B cell (primary cell): ENCODE measurements around the gene GPI. TPM values are rescaled to one million over a fixed set of nuclear protein-coding genes. Genes with fewer than 3 reads are reported as not detected.

Source experiments
- ATAC-seq: fragments of 200-7000 bp; cut with Tn5 transposase; one replicate; pipeline ENCODE4 v1.10.0; 2021; ENCODE audit warnings: low read depth, mild to moderate bottlenecking, moderate number of reproducible peaks, moderate library complexity
- CTCF ChIA-PET: fragments of 350-600 bp; sonication (Branson Sonifier 250); formaldehyde crosslinking; loops from one replicate; lab custom pipeline; 2021; ENCODE audit warnings: antibody characterized with exemption, inconsistent platforms; lab: Charles Lee
- POLR2A ChIA-PET: fragments of 350-600 bp; sonication (Branson Sonifier 250); formaldehyde crosslinking; loops from one replicate; lab custom pipeline; 2021; ENCODE audit warnings: antibody characterized with exemption; lab: Charles Lee
- DNase-seq: peaks from one replicate; pipeline ENCODE4 v3.0.0; 2013
- H2AFZ ChIP-seq: 2 replicates; pipeline ENCODE4 v1.6.1; 2012; ENCODE audit warnings: mild to moderate bottlenecking, low read depth, low read length; ENCODE audit not compliant: insufficient read depth, poor library complexity, severe bottlenecking
- H3K27ac ChIP-seq, 2 donors: 1 replicate in 1 of 2; 2 replicates in 1 of 2; pipeline ENCODE4 v1.5.1; 2012 to 2013; ENCODE audit warnings: low read length in 2 of 2, mild to moderate bottlenecking in 2 of 2, moderate library complexity in 1 of 2
- H3K27me3 ChIP-seq, 4 experiments: fragments of 200-600 bp in 1 of 4; sonication (generic) in 1 of 4; replicated peaks in 1 of 4; 1 replicate in 2 of 4; 2 replicates in 2 of 4; pipeline versions ENCODE4 v1.6.1 to v1.7.0; 2013 to 2016; ENCODE audit warnings: low read length in 3 of 4, mild to moderate bottlenecking in 2 of 4, mixed read lengths in 1 of 4, moderate library complexity in 1 of 4; ENCODE audit not compliant: insufficient read depth in 4 of 4, control insufficient read depth in 3 of 4; ENCODE audit errors: control extremely low read depth in 1 of 4
- H3K36me3 ChIP-seq, 2 experiments: replicated peaks in 1 of 2; 1 replicate in 1 of 2; 2 replicates in 1 of 2; pipeline versions ENCODE4 v1.6.1 to v1.7.1; 2013; ENCODE audit warnings: low read length in 1 of 2; ENCODE audit not compliant: insufficient read depth in 2 of 2, control insufficient read depth in 1 of 2; ENCODE audit errors: control extremely low read depth in 1 of 2, extremely low read depth in 1 of 2
- H3K4me1 ChIP-seq, 2 donors: fragments of 200-600 bp in 1 of 2; sonication (generic) in 1 of 2; 1 replicate in 1 of 2; 2 replicates in 1 of 2; pipeline versions ENCODE4 v1.5.1 to v1.6.1; 2013 to 2017; ENCODE audit warnings: low read length in 2 of 2; ENCODE audit not compliant: control insufficient read depth in 2 of 2, insufficient read depth in 2 of 2
- H3K4me2 ChIP-seq: replicated peaks from 2 replicates; pipeline ENCODE3; 2012; ENCODE audit warnings: mild to moderate bottlenecking, low read depth, low read length; ENCODE audit not compliant: poor library complexity, severe bottlenecking
- H3K4me3 ChIP-seq, 5 experiments: fragments of 200-600 bp in 1 of 5; sonication (generic) in 1 of 5; 1 replicate in 3 of 5; 2 replicates in 2 of 5; pipeline versions ENCODE4 v1.5.1 to v1.7.0; 2011 to 2016; ENCODE audit warnings: low read length in 4 of 5, mild to moderate bottlenecking in 4 of 5, low read depth in 2 of 5, control low read depth in 1 of 5, moderate library complexity in 1 of 5; ENCODE audit not compliant: insufficient read depth in 1 of 5; ENCODE audit errors: control extremely low read depth in 1 of 5, extremely low read depth in 1 of 5
- H3K79me2 ChIP-seq: fragments of 200-600 bp; sonication (generic); one replicate; pipeline ENCODE4 v1.6.0; 2016; ENCODE audit warnings: low read length; ENCODE audit not compliant: control insufficient read depth, insufficient read depth
- H3K9ac ChIP-seq: fragments of 200-600 bp; sonication (generic); 2 replicates; pipeline ENCODE4 v1.6.1; 2017; ENCODE audit warnings: mild to moderate bottlenecking, low read length, moderate library complexity
- H3K9me3 ChIP-seq, 3 donors: one replicate each; pipeline versions ENCODE4 v1.6.1 to v1.7.1; 2013; ENCODE audit warnings: low read length in 2 of 3; ENCODE audit not compliant: control insufficient read depth in 2 of 3, insufficient read depth in 1 of 3; ENCODE audit errors: control extremely low read depth in 1 of 3
- H4K20me1 ChIP-seq: 2 replicates; pipeline ENCODE4 v1.6.0; 2012; ENCODE audit warnings: mild to moderate bottlenecking, low read length; ENCODE audit not compliant: insufficient read depth, control insufficient read depth, poor library complexity, severe bottlenecking
- H3K27ac Mint-ChIP-seq: one replicate; pipeline ENCODE4 v1.8.0; 2021; ENCODE audit warnings: mixed read lengths
- H3K27me3 Mint-ChIP-seq: one replicate; pipeline ENCODE4 v1.8.0; 2021; ENCODE audit warnings: mixed read lengths
- H3K4me1 Mint-ChIP-seq: one replicate; pipeline ENCODE4 v1.8.0; 2021; ENCODE audit warnings: mixed read lengths
- H3K4me3 Mint-ChIP-seq: one replicate; pipeline ENCODE4 v1.8.0; 2021; ENCODE audit warnings: mixed read lengths
- H3K9me3 Mint-ChIP-seq: one replicate; pipeline ENCODE4 v1.8.0; 2022; ENCODE audit warnings: mixed read lengths; ENCODE audit not compliant: insufficient read depth
- CTCF ChIP-seq: fragments of 200-600 bp; IDR thresholded peaks from one replicate; pipeline ENCODE4 v1.8.0; 2022; ENCODE audit warnings: antibody characterized with exemption, mild to moderate bottlenecking
- EZH2 ChIP-seq: IDR thresholded peaks from 2 replicates; pipeline ENCODE4 v1.6.1; 2012; ENCODE audit warnings: borderline replicate concordance, low read depth, mild to moderate bottlenecking, moderate library complexity, low read length; ENCODE audit not compliant: insufficient read depth, poor library complexity, severe bottlenecking
- WGBS: methylation state at CpG from one replicate; pipeline ENCODE4 v1.1.5; 2013; ENCODE audit warnings: missing lambda C conversion rate; ENCODE audit not compliant: insufficient coverage; 5-methylcytosine and 5-hydroxymethylcytosine counted together
- intact Hi-C: fragments of 100-400 bp; cut with micrococcal nuclease; formaldehyde crosslinking; loops from one replicate; pipeline ENCODE4 v1.10.0; 2022
- polyA plus RNA-seq: library from polyadenylated mRNA; depleted of rRNA; stranded (reverse); fragments of >200 nt; gene quantifications from 2 replicates; pipeline ENCODE4 v1.2.3, GENCODE V29; 2012
- total RNA-seq, 2 donors: library from RNA; stranded (reverse); fragments of 120-200 nt in 1 of 2; gene quantifications; 1 replicate in 1 of 2; 2 replicates in 1 of 2; pipeline versions ENCODE4 v1.2.3 to v1.2.4, GENCODE V29; 2013 to 2022

The GPI gene
- total and polyA plus RNA-seq, 2 donors (not counting 1 experiment from before 2014, with no cell fraction given), result 74.5 to 102 TPM

- no peak for ATAC-seq
- no peak overlapping the region for H3K27ac Mint-ChIP-seq
Measured at GRCh38 chr19:34382471-34382870, 17.5 kb downstream of the GPI start.

GRCh38 chr19:34383599-34383998, 18.6 kb downstream of the GPI start:
- Mint-ChIP-seq H3K4me1 (no peaks in the 10 kb centered on the region), H3K4me3 (no peak overlapping the region), H3K27ac (no peak overlapping the region), H3K9me3 (no peaks in the 10 kb centered on the region), H3K27me3 (no peaks in the 10 kb centered on the region)
- Histone ChIP-seq H4K20me1 (no peaks in the 10 kb centered on the region), H3K36me3 (peaks cover 0 to 63% of the 10 kb centered on the region in 2 experiments), H3K27ac (no peak overlapping the region), H3K4me2 (no peak overlapping the region), H3K4me3 (no peak overlapping the region), H3K9me3 (peaks cover 0 to 2% (median 0%) of the 10 kb centered on the region in 3 donors), H3K9ac (no peak overlapping the region), H3K27me3 (no peaks in the 10 kb centered on the region), H2AFZ (no peak overlapping the region), H3K4me1 (no peaks in the 10 kb centered on the region), H3K79me2 (peaks cover 30% of the 10 kb centered on the region)
- DNase-seq, result no peak
- no peak for ATAC-seq
- no peak for TF ChIP-seq CTCF
- CTCF ChIA-PET, result no interaction called here
- 98% methylated on average over 5 of the region's 5 CpGs for WGBS
- intact Hi-C loops, result no loop called here
- POLR2A ChIA-PET, result no interaction called here

More at GRCh38 chr19:34382471-34382870, 17.5 kb downstream of the GPI start:
- WGBS, result 100% methylated on average over 3 of the region's 4 CpGs
- H3K4me3 Mint-ChIP-seq, result no peak overlapping the region
- H3K27ac ChIP-seq, result no peak overlapping the region
- ChIA-PET POLR2A (no interaction called here), CTCF (no interaction called here)
- no peak overlapping the region for H3K9ac ChIP-seq
- peaks cover 3% of the 10 kb centered on the region for H4K20me1 ChIP-seq
- no peaks in the 10 kb centered on the region for H3K27me3 Mint-ChIP-seq
- no peak overlapping the region for H2AFZ ChIP-seq
- no peaks in the 10 kb centered on the region for H3K4me1 Mint-ChIP-seq
- H3K4me1 ChIP-seq, result no peaks in the 10 kb centered on the region
- H3K4me3 ChIP-seq, result no peak overlapping the region
- H3K79me2 ChIP-seq, result peaks cover 30% of the 10 kb centered on the region
- TF ChIP-seq CTCF, result no peak
- no peak for TF ChIP-seq EZH2
- DNase-seq, result no peak
- no peaks in the 10 kb centered on the region for H3K9me3 ChIP-seq
- H3K36me3 ChIP-seq, result peaks cover 0 to 67% of the 10 kb centered on the region in 2 experiments
- intact Hi-C loops, result no loop called here
- no peaks in the 10 kb centered on the region for H3K9me3 Mint-ChIP-seq
- no peak overlapping the region for H3K4me2 ChIP-seq
- H3K27me3 ChIP-seq, result no peaks in the 10 kb centered on the region
